Activated T-helper 1 cell treated with anti-CD3 and anti-CD28 coated beads, Interleukin-12 subunit alpha, Interleukin-12 subunit beta, Interleukin-2, Interleukin-4 antibody, amounts not matched to agents 30 ng/mL and 10 ng/mL and 1 ng/mL, durations not matched to agents 14 hours and 24 hours and 36 hours (primary cell): ENCODE measurements around the gene ZNF408. TPM values are rescaled to one million over a fixed set of nuclear protein-coding genes. Genes with fewer than 3 reads are reported as not detected.
A peak's percentile ranks its signal among the peaks of the same experiment; 100 is the strongest.
"Not testable (repeated sequence)": the region's sequence is repeated elsewhere in the genome, so short reads cannot be mapped to it uniquely, and the experiment has no call there.

Experiments
- DNase-seq: peaks from one replicate; pipeline ENCODE4 v3.0.0; 2021; ENCODE audit warnings: low spot score
- H3K27ac Mint-ChIP-seq: one replicate; pipeline ENCODE4 v1.8.0; 2021; ENCODE audit warnings: mild to moderate bottlenecking, mixed read lengths
- H3K27me3 Mint-ChIP-seq: one replicate; pipeline ENCODE4 v1.8.0; 2022; ENCODE audit warnings: mild to moderate bottlenecking, moderate library complexity, mixed read lengths; ENCODE audit not compliant: insufficient read depth
- H3K36me3 Mint-ChIP-seq: one replicate; pipeline ENCODE4 v1.8.0; 2021; ENCODE audit warnings: low read depth, mixed read lengths
- H3K4me1 Mint-ChIP-seq: one replicate; pipeline ENCODE4 v1.8.0; 2021; ENCODE audit warnings: low read depth, mixed read lengths
- H3K4me3 Mint-ChIP-seq: one replicate; pipeline ENCODE4 v1.8.0; 2021; ENCODE audit warnings: mild to moderate bottlenecking, moderate library complexity, mixed read lengths
- H3K9me3 Mint-ChIP-seq: one replicate; pipeline ENCODE4 v1.8.0; 2021; ENCODE audit warnings: mixed read lengths
- intact Hi-C: fragments of 100-400 bp; cut with micrococcal nuclease; formaldehyde crosslinking; loops from one replicate; pipeline ENCODE4 v1.15.1; 2024
- total RNA-seq: library from RNA; stranded (reverse); gene quantifications from 2 replicates; pipeline ENCODE4 v1.2.3, GENCODE V29; 2022

The ZNF408 gene
- total RNA-seq, 1 donor from 2014 or later = 12.9 TPM

DNA sequence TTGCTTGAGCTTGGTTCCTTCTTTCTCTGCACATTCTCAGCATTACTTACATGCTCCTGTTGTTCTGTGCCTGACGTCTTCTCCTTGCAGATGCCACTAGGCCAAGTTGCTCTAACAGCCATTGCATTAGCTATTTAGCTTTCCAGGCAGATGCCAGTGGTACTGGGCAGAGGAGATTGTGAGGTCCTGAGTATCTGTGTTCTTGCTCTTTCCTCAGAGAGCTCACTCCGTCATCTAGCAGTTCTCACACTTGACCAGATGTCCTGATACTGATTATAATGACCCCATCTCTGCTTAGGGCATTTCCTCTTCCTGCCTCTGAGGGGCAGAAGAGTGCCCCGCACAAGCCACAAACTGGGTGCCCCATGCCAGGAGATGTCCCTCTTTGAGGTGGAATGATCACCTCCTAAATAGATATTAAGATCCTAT, 31.1 kb upstream of the ZNF408 start:
- Mint-ChIP-seq H3K27me3 (no peaks in the 10 kb centered on the region), H3K36me3 (peaks cover 40% of the 10 kb centered on the region), H3K4me3 (no peak overlapping the region), H3K9me3 (no peaks in the 10 kb centered on the region), H3K27ac (peak overlapping the region; percentile 48), H3K4me1 (peaks cover 41% of the 10 kb centered on the region)
- DNase-seq = no peak
- intact Hi-C loops = no loop called here

DNA sequence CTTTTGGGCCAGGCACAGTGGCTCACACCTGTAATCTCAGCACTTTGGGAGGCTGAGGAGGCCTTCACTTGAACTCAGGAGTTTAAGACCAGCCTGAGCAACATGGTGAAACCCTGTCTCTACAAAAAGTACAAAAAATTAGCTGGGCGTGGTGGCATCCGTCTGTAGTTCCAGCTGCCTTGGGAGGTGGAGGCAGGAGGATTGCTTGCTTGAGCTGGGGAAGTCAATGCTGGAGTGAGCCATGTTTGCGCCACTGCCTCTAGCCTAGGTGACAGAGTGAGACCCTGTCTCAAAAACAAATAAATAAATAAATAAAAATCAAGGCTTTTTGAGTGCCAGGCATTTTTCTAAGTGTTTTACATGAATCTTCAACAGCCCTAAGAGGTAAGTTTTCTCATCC, 30.3 kb upstream of the ZNF408 start:
- H3K27me3 Mint-ChIP-seq, H3K4me3 Mint-ChIP-seq, H3K9me3 Mint-ChIP-seq, intact Hi-C loops, DNase-seq, H3K27ac Mint-ChIP-seq: not testable (repeated sequence)
- peaks cover 47% of the 10 kb centered on the region for H3K4me1 Mint-ChIP-seq
- peaks cover 40% of the 10 kb centered on the region for H3K36me3 Mint-ChIP-seq

DNA sequence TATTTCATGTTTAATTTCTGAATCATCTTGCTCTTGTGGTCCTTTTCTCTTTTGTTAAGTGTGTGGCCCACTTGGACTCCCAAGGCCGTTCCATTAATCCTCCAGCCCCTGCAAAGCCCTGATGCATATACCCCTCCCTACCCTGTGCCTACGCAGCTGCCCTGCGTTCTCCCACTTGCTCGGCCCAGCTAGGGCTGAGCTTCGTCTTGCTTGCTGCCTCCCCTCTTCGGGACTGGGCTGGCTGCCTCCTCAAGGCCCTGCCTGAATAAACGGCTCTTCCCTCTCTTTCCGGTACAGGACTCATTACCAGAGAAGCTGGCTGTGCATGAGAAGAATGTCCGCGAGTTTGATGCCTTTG, 28.9 kb upstream of the ZNF408 start:
- H3K9me3 Mint-ChIP-seq = no peaks in the 10 kb centered on the region
- H3K27ac Mint-ChIP-seq = peak overlapping the region; percentile 88
- intact Hi-C loops = loop anchor here (1.0 kb wide), 3 partner anchors 28 to 283 kb away; partner anchors contain the start of genes ARHGAP1, ATG13 and HARBI1
- H3K4me1 Mint-ChIP-seq = peaks cover 53% of the 10 kb centered on the region
- peaks cover 34% of the 10 kb centered on the region for H3K36me3 Mint-ChIP-seq
- no peaks in the 10 kb centered on the region for H3K27me3 Mint-ChIP-seq
- peak overlapping the region; percentile 45 for H3K4me3 Mint-ChIP-seq
- no peak for DNase-seq

DNA sequence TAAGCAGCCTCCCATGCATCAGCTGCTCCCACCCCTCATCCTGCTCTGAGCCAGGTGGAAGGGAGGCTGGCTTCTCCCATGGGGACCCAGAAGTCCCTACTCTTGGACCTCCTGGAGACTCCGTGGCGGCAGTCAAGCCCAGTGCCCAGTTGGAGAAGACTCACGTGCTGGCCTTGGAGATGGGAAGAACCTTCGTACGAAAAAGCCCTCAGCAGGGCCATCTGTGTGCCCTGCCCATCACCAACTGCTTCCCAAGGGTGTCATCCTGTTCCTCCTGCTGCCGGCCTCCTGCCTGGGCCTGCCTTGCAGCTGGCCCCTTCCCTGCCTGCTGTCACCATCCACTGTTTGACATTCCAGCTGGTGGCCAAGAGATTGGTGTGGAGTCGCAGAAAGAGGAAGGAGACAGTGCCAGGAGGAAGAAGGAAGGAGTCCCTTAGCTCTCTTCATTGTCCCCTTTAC, 28.4 kb upstream of the ZNF408 start:
- H3K9me3 Mint-ChIP-seq = no peaks in the 10 kb centered on the region
- H3K27ac Mint-ChIP-seq = peak overlapping the region; percentile 88
- DNase-seq = no peak
- H3K36me3 Mint-ChIP-seq = peaks cover 36% of the 10 kb centered on the region
- peak overlapping the region; percentile 45 for H3K4me3 Mint-ChIP-seq
- peaks cover 57% of the 10 kb centered on the region for H3K4me1 Mint-ChIP-seq
- H3K27me3 Mint-ChIP-seq = no peaks in the 10 kb centered on the region
- intact Hi-C loops = no loop called here

DNA sequence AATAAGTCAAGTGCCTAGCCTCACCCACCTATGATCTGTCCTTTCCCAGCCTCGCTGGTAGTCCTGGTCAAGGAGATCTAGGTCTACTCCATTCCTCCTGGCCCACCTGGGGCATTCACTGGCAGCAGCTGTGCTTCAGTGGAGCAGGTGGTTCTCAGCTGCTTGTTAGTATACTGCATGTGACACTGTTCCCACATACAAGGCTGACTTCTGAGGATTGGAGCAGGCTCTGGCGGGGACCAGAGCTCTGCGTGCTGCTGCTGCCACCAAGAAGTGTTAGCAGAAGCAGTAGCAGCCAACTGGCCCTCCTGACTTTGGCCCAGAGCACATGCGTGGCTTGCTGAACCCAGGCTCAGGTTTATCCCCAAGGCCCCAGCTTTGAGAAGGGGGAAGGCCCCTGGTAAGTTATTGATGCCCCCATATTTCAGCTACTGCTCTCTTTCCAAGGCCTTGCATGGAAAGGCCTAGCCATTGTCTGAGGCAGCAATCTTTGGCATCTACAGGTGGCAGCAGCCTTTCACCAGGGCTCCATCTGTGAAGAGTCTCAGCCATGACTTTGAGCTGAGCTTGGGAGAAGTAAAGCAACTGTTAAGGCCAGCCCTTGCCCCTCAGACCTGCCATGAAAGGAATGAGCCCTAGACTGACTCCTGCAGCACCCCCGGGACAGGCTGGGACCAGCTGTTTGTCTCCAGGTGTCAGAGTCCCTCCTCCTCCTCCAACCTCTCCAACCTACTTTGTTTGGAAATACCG, 26.9 kb upstream of the ZNF408 start:
- Mint-ChIP-seq H3K4me3 (no peak overlapping the region), H3K27me3 (no peaks in the 10 kb centered on the region), H3K4me1 (peaks cover 57% of the 10 kb centered on the region), H3K9me3 (no peaks in the 10 kb centered on the region), H3K27ac (no peak overlapping the region), H3K36me3 (peaks cover 42% of the 10 kb centered on the region)
- no peak for DNase-seq
- intact Hi-C loops = no loop called here

DNA sequence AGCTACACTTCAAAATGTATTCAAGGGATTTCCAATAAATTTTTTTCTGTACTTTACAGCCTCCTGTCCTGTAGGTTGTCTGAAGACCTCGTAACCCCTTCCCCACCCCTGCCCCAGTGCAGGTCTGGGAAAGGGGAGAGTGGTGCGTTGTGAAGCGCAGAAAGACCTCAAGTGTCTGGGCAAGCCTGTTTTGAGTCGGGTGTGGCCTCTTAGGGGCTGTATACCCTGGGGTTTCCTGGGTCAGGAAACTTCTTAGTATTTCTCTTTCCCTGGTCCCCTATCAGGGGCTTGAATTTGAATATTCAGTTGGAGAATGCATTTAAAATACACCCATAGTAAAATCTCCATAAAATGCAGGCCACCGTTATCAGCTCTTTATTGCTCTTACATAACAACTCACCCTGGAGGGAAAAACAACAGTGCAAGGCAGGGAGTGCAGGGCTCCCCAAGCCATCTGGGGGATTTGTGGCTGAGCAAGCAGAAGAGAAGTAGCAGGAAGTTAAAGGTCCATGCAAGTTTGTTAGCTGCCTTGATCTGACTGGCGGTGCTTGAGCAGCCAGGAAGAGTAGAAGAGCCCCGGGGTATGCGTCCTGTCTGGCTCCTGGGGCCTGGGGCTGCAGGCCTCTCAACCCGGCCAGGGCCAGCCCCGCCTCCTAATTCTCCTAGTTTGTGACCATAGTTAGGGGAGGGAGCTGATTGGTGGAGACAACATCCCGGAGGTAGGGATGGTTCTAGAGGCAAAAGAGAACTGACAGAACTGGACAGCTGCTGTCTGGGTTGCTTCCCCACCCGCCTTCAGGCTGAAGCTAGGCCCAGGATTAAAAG, 26.2 kb upstream of the ZNF408 start:
- intact Hi-C loops = no loop called here
- DNase-seq = peak; percentile 10
- H3K36me3 Mint-ChIP-seq = peaks cover 41% of the 10 kb centered on the region
- peaks cover 52% of the 10 kb centered on the region for H3K4me1 Mint-ChIP-seq
- no peak overlapping the region for H3K4me3 Mint-ChIP-seq
- no peaks in the 10 kb centered on the region for H3K9me3 Mint-ChIP-seq
- H3K27ac Mint-ChIP-seq = peak overlapping the region; percentile 49
- no peaks in the 10 kb centered on the region for H3K27me3 Mint-ChIP-seq

DNA sequence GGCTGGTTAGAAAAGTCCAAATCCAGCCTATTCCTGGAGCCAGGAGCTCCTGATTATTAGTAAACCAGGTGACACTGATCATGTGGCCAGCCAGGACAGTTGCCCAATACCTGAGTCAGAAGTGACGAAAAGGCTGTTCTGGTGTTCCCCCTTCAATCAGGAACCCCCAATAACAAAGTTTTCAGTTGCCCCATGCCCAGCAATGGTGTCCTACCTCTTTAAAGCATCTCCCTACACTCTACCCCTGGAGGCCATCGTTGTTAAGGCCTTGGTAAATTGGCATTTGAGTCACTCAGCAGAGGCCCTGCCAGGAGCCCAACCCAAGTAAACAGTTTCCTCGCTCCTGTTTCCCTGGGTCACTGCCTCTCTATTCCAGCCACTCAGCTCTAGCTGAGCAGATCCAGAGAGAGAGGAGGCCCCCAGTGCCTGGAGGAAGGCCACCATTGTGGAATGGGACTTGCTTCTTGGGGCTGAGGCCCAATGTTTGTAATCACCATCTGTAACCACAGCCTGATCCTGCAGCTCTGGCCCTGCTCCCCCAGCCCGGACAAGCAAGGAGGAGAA, 25.5 kb upstream of the ZNF408 start:
- H3K27me3 Mint-ChIP-seq = no peaks in the 10 kb centered on the region
- intact Hi-C loops = no loop called here
- H3K9me3 Mint-ChIP-seq = no peaks in the 10 kb centered on the region

DNA sequence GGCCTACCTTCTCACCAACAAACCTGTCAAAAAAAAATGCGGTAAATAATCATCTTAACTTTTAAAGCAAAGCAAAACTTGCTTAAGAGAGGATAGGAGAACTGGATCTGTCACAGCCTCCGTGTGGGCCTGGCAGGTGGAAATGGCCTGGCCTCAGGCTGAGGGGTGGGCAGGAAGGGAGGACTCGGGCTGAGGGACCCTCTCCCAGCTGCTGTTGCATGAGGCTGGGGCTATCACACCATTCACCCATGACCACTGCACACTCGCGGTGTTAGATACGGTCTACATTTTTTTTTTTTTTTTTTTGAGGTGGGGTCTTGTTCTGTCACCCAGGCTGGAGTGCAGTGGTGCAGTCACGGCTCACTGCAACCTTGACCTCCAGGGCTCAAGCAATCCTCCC, 24.9 kb upstream of the ZNF408 start:
- no peaks in the 10 kb centered on the region for H3K27me3 Mint-ChIP-seq
- intact Hi-C loops = no loop called here
- H3K4me1 Mint-ChIP-seq = peaks cover 42% of the 10 kb centered on the region
- H3K36me3 Mint-ChIP-seq = peaks cover 35% of the 10 kb centered on the region
- H3K27ac Mint-ChIP-seq = no peak overlapping the region
- no peaks in the 10 kb centered on the region for H3K9me3 Mint-ChIP-seq
- DNase-seq = no peak
- H3K4me3 Mint-ChIP-seq = no peak overlapping the region

More for the DNA sequence above, 25.5 kb upstream of the ZNF408 start:
- Mint-ChIP-seq H3K27ac (no peak overlapping the region), H3K36me3 (peaks cover 36% of the 10 kb centered on the region), H3K4me3 (no peak overlapping the region), H3K4me1 (peaks cover 48% of the 10 kb centered on the region)
- DNase-seq = no peak

DNA sequence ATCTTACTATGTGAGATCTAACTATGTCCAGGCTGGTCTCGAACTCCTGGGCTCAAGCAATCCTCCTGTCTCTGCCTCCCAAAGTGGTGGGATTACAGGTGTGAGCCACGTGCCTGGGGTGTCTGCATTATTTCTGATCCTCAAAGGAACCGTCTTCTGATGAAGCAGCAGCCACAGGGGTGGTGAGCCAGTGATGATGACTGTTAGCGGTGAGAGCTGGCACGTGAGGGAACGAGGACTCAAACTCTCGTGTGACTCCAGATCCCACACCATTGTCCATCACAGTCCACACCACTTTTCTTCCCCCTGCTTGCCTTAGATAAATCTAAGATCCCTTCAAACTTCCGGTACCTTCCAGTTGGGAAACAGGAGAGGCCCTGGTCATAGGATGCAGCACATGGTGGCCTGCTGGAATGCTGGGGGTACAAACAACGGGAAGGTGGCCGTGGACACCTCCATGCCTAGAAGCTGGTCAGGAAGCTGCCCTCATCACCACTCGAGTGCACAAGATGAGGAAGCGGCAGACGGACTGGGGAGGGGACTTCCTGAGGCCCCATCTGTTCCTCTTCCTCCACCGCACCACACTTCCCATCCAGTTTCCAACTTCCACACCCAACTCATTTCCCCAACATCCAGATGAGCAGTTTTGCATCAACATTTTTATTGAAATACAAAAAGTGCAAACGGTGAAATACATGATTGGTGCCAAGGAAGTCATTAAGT, 24.2 kb upstream of the ZNF408 start:
- Mint-ChIP-seq H3K27ac (no peak overlapping the region), H3K36me3 (peaks cover 33% of the 10 kb centered on the region), H3K27me3 (no peaks in the 10 kb centered on the region), H3K9me3 (no peaks in the 10 kb centered on the region), H3K4me3 (no peak overlapping the region), H3K4me1 (peaks cover 35% of the 10 kb centered on the region)
- DNase-seq = no peak
- intact Hi-C loops = no loop called here

DNA sequence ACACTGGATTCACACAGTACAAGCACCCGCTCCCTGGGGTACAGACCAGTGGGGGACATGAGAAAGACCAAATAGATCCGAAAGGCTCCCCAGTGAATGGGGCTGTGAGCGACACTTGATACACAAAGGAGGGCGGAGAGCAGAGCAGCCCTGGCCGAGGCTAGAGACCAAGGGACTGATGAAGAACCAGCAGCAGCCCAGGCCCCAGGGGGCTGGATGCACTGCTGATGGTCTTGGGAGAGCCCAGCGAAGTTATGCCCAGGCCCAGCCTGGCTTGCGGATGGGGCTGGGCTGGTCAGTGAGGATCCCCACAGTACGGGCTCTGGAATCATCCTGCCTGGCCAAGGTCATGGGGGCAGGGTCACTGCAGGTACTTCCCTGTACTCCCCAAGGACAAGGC, 23.7 kb upstream of the ZNF408 start:
- Mint-ChIP-seq H3K27me3 (no peaks in the 10 kb centered on the region), H3K4me3 (no peak overlapping the region), H3K9me3 (no peaks in the 10 kb centered on the region), H3K4me1 (peaks cover 30% of the 10 kb centered on the region), H3K36me3 (peaks cover 29% of the 10 kb centered on the region), H3K27ac (no peak overlapping the region)
- intact Hi-C loops = no loop called here
- no peak for DNase-seq

DNA sequence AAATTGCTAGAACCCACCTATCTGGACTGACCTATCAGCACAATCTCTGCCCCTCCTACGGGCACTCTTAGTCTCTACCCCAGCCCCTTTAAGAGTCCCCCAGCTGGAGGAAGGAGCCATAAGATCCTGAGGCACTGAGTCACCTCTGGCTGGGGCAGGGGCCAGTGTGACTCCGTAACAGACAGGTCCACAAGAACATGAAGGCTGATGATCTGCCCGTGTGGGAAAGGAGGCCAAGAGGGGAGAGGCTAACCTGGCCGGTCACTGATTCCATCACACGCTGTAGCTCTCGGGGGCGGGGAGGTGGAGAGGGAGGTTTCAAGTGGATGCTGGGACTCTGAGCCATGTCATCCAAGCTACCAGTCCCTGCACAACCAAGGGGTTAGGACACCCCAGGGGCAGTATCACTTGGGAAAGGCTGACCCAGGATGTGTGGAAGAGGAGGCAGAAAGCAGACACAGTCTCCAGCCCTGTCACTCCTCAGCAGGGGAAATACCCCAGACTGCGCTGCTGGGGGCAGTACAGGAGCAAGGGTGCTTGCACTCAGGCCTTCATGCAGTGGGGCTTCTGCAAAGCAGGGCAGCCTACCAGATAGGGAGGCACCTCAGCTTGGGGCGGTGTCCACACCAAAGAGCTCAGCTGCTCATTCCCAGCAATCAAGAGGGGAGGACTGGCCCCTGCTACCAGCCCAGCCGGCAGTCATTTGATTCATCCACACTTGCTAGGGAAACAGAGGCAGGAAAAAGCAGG, 22.7 kb upstream of the ZNF408 start:
- Mint-ChIP-seq H3K36me3 (peaks cover 23% of the 10 kb centered on the region), H3K9me3 (no peaks in the 10 kb centered on the region), H3K27ac (no peak overlapping the region), H3K4me1 (peaks cover 22% of the 10 kb centered on the region), H3K27me3 (no peaks in the 10 kb centered on the region), H3K4me3 (no peak overlapping the region)
- DNase-seq = no peak
- intact Hi-C loops = no loop called here

DNA sequence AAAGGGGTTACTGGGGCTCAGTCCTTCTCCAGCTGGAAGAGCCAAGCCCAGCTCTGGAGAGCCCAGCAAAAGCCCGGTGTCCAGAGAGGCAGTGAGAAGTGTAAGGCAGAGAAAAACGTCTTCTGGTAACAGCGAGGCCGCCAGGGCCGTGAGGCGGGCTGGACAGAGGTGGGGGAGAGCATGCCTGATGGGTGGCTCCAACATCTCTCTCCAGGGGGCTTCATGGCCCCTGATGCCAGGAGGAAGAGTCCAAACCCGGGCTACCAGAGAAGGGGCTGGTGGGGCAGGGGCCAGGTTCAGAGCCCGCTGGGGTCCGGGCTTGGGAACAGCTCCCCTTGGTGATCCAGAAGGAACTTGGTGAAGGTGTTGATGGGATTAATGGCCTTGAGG, 22.1 kb upstream of the ZNF408 start:
- Mint-ChIP-seq H3K36me3 (peaks cover 19% of the 10 kb centered on the region), H3K27me3 (no peaks in the 10 kb centered on the region), H3K27ac (no peak overlapping the region), H3K9me3 (no peaks in the 10 kb centered on the region), H3K4me3 (no peak overlapping the region), H3K4me1 (peaks cover 22% of the 10 kb centered on the region)
- intact Hi-C loops = no loop called here
- DNase-seq = no peak
